ENCODE measurements around the gene TRIM10.

TRIM10 gene, protein sequence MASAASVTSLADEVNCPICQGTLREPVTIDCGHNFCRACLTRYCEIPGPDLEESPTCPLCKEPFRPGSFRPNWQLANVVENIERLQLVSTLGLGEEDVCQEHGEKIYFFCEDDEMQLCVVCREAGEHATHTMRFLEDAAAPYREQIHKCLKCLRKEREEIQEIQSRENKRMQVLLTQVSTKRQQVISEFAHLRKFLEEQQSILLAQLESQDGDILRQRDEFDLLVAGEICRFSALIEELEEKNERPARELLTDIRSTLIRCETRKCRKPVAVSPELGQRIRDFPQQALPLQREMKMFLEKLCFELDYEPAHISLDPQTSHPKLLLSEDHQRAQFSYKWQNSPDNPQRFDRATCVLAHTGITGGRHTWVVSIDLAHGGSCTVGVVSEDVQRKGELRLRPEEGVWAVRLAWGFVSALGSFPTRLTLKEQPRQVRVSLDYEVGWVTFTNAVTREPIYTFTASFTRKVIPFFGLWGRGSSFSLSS

DNA sequence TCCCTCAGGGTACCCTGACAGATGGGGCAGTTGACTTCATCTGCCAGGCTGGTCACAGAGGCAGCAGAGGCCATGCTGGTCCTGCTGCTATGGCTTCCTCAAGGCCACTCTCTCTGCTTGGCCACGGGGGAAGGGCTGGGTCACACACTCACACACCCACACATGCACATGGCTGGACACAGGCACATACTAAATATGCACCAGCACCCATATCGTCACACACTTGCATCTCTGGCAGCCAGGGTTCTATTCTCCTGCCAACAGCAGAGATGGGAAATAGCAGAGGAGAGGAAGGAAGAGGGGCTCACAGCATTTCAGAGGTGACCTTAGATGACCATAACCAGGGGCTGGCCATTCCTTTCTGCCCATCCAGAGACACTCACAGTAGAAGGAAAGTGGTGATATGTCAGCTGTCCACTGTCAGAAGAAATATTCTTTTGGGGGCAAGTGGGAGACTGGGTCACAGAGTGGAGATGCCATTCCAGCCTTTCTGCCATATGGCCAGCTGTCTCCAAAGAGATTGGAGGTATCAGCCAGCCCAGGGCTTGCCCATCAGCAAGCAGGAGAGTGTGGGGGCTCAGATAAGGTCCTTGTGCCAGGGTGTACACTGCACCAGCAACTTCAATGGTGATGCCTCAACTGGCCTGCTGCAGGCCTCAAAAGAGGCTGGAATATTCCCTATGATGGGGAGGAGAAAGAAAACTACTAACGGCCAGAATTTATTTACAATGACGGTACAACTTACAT, at the start of gene TRIM10:
TRIM10 (minus strand) TSS at position 427 of the 747 bp plus-strand sequence; CDS start at position 74, 353 bp downstream.
- no peak for DNase-seq

DNA sequence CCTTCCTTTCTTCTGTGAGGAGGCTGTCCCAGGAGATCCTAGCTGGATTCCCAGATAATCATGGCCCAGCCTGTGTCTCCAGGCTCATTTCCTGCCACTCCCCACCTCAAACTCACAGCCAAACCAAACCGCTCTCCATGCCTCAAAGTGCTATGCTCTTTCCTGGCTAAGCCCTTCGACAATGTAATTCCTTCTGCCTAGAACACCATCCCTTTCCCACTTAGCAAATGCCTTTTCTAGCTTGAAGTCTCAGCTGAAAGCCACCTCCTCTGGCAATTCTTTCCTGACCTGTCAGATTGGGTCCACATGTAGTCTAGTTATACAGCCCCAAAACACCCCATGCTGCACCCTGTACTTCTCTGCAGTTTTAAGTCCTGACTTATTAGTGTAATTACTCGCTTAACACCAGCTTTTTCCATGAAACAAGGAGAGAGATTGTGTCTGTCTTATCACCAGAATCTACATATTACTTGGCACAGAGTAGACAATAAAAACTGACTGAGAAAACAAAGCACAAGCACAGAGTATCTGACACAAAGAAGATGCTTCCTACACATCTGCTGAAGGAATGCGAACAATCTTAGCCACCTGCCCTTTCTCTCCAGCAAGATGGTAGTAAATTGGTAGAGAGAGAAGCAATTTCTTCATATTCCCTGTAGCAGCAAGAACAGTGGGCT, 46.7 kb upstream of the TRIM10 start:
- no peak for DNase-seq

DNA sequence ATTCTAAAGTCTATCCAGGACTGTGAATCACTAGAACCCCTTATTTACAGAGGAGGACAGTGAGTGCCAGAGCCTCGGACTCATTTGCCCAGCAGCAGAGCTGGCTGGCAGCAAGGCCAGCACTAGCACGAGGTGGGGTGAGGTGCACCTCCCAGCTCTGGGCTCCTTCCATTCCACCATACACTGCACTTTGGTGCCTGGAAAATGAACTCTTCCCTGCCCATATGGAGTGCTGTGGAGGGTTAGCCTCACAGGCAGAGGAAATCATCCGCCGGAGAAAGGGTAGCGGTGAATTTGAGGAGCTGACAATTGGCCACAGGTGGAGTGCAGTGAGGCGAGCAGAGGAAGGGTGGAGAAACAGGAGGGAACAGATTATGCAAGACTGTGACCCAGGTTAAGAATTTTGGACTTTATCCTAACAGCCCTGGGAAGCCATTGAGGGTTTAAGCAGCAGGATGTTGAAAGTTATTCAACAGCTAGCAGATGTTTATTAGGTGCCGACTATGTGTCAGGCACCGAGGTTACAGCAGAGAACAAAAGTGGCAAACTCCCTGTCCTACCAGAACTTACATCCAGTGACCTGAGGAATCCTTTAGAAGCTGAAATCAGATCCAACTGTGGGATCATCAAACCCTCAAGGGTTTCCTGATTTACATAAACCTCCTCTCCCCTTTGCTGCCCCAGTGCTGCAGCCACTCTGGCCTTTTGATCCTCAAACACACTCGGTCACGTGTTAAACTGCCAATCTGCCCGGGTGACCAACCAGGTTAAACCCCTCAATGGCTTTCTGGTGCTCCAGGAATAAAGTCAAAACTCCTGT, 46.0 kb upstream of the TRIM10 start:
- no peak for DNase-seq

DNA sequence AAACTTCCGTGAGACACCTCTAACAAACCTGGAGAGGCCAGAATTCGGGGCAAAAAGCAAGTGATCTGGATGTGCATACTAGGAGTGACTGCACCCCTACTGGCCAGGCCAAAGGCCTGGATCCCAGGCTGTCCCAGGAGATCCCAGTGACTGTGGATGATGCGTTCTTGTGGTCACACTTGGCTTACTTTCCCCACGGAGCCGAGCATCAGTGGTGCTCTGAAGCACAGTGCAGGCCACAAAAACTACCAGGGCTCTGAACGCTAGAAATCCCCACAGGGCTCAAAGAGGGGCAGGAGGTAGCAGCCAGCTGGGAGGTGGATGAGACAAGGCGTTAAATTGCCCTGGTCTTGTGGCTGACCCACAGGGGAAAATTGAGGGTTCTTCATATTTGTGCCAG, 45.1 kb upstream of the TRIM10 start:
- DNase-seq, result no peak

DNA sequence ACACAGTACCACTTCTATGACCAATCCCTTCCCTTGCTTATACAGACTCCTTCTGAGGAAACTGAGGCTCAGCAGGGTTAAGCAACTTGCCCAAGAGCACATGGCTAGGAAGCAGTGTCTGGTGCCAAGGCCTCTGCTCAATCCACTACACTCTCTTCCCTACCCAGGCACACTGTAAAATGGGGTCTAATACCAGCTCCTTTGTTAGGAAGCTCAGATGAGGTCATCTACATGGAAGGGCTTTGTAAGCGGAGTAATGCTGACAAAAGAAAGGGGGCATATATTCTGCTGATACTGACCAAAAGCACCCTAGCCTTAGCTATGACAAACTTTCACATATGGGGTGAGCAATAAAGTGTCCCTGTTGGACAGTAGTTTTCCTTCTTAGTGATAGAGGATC, 43.1 kb upstream of the TRIM10 start:
- DNase-seq, result no peak

DNA sequence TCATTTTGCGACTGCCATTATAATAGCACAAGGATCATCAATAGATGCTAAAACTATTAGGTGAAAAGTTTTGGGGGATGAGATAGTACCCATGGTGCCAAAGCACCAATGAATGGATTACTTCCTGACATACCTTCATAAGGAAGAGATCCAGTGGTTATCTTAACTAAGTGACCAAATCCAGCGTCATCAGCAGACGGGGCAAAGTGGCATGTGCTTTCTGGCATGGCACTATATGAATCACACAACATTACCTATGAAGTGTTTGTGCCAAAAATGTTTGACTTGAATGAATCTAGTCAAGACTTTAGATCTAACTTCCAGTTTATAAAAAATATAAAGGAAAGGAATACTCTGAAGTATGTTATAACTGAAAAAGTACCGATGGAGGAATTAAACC, 41.4 kb upstream of the TRIM10 start:
- DNase-seq, result no peak

DNA sequence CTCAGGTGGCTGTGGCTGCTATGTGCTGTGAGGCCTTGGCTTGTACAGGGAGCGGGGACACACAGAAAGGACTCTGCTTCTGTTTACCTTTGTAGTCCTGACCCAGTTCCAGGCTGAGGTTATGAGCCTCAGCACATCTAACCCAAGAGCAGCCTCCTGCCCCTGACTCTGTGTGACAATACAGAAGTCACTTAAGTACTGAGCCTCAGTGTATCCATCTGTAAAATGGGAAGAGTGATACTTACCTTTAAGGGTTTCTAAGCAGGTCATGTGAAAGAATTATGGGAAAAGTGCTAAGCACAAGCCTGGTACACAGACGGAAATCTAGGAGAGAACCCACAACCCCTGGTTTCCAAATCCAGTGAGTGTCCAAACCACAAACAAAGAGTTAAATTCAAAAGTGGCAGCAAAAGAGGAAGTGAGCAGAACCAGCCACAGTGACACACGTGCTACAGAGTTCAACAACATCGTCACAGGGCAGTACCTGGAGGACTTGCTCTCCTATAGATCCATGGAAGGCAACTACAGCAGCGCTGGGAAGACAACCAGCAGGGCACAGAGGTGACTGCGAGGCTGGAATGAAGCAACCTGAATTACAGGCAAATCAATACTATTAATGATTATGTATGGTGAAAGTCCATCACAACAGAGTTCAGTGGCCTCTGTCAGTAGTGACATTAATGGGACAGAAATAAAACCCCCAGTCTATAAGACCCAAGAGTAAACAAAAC, 39.7 kb upstream of the TRIM10 start:
- DNase-seq, result no peak

DNA sequence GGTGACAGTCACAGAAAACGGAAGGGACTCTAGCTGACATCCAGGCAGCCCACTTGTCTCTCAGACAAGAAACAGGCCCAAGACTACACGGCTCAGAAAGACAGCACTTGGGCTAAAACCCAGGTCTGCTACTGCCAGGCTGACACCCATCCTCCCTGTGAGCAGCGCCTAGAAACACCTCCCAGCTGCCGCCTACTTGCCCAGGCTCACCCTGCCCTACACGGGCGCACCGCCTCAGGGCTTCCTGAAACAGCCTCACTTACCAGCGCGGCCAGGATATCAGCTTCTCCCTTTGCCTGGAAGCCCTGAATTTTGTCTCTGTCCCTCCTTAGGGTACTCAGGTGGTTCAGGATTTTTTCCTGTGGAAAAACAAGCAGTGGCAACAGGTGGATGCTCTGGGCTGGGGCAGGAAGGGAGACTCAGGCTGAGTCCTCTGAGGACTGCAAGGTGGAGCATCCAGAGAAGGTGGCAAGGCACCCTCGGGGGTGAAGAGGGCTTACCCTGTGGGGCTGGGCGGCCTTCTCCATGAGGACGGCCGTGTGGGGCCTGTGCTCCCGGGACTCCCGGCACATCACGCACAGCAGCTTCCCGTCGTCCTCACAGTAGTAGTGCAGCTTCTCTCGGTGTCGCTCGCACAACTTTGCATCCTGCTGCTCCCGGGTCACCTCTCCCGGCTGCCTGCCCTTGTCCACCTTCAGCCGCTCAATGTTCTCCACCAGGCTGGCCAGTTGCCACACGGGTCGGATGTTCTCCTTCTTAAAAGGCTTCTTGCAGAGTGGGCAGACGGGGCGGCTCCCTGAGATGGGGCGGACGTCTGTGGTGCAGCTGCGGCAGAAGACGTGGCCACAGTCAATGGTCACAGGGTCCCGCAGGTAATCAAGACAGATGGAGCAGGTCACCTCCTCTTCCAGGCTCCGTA, 37.4 kb upstream of the TRIM10 start:
- no peak for DNase-seq

DNA sequence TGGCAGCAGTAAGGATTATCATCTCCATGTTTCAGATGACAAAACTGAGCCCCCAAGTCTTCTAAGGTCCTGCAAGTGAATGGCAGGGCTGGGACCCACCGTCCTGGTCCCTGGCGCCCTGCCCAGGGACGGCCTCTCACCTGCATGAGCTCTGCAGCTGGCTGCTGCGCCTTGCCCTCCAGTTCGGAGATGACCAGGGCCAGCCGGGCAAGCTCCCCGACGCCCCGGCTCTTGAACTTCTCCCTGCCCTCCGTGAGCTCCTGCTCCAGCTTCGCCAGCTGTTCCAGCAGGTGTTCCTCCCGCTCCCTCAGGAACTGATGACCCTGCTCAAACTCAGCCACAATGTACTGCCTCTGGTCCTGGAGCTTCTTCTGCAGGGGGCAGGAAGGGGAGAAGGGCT, 35.4 kb upstream of the TRIM10 start:
- DNase-seq, result no peak

DNA sequence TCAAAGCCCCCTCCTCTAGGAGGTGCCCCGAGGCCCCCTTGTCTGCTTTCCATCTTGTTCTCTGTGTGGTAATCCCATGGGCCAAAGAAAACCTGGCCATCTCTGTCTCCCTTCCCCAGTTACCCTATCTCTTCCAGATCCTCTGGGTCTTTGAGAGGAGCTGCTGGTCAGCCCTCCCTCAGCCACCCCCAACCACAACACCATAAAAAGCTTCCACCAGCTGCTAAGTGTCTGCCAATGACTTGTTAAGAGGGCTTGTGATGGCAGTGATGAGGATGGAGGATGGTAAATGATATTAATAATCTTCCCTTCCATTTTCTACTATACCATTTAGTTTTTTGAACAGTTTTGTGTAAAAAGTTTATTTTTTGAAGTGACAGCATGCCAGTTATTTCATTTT, 34.9 kb upstream of the TRIM10 start:
- DNase-seq, result no peak

DNA sequence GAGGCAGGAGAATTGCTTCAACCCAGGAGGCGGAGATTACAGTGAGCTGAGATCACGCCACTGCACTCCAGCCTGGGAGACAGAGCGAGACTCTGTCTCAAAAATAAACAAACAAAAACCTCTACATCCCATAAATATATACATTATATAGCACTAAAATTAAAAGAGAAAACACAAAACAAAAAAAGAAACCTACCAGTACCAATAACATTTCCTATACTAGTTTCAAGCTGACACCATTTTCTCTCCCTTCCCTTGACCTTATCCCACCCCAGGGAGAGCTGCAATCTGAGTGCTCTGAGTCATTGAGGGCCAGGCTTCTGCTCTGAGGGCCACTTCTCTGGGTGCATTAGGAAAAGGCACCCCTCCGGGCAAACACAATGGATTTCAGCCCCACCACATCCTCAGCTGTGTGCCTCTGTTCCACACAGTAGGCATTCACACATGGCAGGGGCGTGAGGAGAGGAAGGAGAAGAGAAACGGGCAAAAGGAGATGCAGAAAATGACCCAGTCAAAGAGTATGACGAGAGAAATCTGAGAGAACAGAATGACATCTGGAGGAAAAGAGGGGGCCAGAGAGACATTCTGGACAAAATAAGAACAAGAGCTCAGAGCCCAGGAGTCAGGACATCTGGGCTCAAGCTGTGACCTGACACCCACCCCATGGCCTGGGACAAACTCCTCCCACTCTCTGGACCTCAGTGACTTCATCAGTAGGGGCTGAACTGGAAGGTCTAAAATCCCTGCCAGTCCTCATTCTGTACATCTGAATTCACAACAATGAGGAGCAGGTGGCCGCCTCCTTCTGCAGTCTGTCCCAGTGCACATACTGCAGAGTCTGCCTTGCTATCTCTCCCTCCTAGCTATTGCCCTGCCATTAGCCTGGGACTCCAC, 34.0 kb upstream of the TRIM10 start:
- no peak for DNase-seq

DNA sequence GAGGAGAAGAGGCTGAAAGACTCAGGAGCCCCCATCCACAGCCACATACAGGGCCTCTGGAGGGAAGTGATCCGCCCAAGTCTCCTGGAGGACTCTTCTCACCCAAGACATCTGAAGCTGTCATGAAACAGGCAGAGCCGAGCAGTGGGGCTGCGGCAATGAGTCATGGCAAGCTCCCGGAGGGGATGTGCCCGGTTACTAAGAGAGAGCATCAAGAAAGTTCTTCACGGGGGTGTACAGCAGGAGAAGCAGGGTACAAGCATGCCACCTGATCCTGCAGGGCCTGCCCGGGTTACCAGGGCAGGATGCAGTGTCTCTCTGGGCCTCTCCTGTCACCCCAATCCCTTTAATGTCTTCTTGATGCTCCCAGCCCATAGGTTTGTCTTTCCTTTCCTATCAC, 31.1 kb upstream of the TRIM10 start:
- no peak for DNase-seq

DNA sequence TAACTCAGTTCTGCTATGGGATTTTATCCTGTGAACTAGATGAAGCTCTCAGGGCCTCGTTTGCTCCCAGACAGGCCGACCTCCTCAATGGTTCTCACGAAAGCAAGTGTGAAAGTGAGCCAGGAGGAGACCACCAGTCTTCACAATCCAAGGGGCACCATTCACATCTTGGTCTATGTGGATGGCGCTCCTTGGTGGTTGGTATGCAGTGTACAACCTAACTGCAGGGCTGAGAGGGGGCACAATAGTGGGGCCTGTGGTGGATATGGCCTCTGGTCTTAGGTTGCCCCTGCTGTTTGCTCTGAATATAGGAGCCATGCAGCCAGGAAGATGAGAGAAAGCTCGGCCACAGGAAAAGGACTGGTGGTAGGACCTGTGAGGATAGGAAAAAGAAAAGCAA, 27.5 kb upstream of the TRIM10 start:
- no peak for DNase-seq

DNA sequence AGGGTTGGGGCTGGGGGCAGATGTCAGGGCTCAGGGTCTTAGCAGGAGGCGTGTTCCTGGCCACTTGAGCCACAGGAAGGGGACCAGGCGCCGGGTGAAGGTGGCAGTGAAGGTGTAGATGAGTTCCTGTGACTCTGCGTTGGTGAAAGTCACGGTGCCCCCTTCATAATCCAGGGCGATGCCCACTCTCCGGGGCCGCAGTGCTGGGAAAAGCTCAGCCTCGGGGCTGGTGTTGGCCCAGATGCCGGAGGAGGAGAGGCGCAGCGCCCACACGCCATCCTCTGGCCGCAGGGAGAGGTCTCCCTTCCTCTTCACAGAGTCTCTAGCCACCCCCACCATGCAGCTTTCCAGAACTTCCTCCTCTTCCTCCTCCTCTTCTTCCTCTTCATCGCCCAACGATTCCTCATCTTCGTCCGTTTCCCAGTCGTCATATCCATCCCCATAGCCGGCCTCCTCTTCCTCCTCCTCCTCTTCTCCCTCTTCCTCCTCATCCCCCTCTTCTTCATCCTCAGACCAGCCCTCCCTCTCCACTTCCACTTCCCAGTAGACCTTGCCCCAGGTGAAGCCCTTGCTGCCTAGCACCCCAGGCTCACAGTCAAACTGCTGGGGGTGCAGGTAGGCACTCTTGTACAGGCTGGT, 25.0 kb upstream of the TRIM10 start:
- DNase-seq, result no peak

DNA sequence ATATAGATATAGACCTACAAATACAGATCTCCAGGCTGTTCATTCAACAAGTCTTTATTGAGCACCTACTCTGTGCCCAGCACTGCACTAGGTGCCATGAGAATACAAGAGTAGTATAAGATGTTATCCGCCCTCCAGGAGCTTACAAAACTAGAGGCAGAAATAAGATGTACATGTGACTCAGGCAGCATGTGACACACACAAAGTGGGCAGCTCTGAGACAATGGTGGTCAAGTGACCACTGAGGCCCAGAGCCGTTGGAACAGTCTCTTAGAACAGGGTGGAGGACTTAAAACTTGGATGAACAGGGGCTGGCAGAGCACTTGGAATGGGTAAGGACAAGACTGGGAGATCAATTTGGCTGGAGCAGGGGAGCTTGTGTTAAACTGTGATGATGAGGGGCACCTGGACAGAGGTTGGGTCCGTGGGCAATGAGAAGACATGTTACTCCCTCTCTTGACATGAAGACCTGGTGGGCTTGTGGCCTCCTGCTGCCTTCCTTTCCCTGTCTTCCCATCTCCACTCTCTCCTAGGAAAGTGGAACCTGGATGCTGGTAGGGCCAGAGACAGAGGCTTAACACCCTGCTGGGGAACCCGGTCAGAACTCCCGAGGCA, 23.5 kb upstream of the TRIM10 start:
- no peak for DNase-seq

DNA sequence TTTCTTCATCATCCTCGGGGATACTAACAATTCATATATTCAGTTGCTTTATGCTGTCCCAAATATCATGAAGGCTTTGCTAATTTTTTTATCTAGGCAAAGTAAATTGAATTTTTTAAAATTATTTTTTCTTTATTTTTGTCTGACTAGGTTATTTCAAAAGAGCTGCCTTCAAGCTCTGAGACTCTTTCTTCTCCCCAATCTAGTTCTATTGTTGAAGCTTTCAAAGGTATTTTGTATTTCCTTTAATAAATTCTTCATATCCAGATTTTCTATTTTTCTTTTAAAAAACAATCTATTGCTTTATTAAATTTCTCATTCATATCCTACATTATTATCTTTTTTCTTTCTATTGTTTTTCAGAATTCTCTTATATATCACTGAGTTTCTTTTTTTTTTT, 19.1 kb upstream of the TRIM10 start:
- DNase-seq, result no peak

DNA sequence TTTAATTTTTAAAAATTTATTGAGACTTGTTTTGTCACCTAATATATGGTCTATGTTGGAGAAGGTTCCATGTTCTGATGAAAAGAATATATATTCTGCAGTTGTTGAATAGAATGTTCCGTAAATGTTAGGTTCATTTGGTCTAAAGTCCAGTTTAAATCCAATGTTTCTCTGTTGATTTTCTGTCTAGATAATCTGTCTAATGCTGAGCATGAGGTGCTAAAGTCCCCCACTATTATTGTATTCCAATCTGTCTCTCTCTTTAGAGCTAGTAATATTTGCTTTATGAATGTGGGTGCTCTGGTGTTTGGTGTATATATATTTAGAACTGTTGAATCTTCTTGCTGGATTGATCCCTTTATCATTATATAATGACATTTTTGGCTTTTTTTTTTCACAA, 17.8 kb upstream of the TRIM10 start:
- DNase-seq, result no peak

DNA sequence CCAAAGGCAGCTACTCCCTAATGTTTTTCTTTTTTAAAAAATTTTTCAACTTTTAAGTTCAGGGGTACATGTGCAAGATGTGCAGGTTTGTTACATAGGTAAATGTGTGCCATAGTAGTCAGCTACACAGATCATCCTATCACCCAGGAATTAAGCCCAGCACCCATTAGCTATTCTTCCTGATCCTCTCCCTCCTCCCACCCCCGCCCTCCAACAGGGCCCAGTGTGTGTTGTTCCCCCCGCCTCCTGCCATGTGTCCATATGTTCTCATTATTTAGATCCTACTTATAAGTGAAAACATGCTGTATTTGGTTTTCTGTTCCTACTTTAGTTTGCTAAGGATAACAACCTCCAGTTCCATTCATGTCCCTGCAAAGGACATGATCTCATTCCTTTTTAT, 14.8 kb upstream of the TRIM10 start:
- DNase-seq, result no peak

DNA sequence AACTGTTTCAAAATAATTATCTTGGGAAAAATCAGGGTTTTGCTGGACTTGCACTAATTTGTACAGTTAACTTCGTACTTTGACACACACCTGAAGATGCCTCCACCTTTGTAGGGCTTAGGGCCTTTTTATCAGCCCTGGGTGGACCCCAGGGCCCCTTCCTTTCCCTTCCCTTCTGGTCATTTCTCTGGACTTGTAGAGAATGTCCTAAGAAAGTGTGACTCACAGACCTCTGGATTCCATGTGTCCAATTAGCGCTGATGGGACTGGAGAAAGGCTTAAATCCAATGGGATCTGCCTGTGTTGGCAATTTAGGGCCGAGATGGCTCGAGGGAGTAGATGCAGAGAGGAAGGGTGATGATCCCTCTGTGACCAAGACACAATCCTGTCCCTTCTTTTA, 11.7 kb upstream of the TRIM10 start:
- DNase-seq, result no peak

All from NCI-H146 (cell line).